Ecto neural progenitor cell (in vitro differentiated cells): Measurements from ENCODE around the gene TRAF4.
"Not testable (repeated sequence)": the region's sequence is repeated elsewhere in the genome, so short reads cannot be mapped to it uniquely, and the experiment has no call there.

Source experiments
- DNase-seq: peaks from one replicate; pipeline ENCODE4 v3.0.0-alpha.2; 2018; ENCODE audit warnings: low spot score

TRAF4 gene

DNA sequence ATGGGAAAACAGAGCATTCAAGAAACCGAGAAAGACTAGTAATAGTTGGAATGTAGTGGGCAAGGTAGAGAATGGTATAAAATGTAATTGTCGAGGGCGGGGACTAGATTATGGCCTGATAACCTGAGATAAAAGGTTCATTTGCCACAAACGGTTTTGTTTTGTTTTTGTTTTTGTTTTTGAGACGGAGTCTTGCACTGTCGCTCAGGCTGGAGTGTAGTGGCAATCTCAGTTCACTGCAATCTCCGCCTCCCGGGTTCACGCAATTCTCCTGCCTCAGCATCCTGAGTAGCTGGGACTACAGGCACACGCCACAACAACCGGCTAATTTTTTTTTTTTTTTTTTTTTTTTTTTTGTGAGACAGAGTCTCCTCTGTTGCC, 13.9 kb upstream of the TRAF4 start:
- DNase-seq = no peak

GRCh38 chr17:28733346-28733745, 10.5 kb upstream of the TRAF4 start:
- DNase-seq = no peak

GRCh38 chr17:28734712-28735241, 9.0 kb upstream of the TRAF4 start:
- DNase-seq = no peak

GRCh38 chr17:28735242-28735722, 8.5 kb upstream of the TRAF4 start:
- no peak for DNase-seq

DNA sequence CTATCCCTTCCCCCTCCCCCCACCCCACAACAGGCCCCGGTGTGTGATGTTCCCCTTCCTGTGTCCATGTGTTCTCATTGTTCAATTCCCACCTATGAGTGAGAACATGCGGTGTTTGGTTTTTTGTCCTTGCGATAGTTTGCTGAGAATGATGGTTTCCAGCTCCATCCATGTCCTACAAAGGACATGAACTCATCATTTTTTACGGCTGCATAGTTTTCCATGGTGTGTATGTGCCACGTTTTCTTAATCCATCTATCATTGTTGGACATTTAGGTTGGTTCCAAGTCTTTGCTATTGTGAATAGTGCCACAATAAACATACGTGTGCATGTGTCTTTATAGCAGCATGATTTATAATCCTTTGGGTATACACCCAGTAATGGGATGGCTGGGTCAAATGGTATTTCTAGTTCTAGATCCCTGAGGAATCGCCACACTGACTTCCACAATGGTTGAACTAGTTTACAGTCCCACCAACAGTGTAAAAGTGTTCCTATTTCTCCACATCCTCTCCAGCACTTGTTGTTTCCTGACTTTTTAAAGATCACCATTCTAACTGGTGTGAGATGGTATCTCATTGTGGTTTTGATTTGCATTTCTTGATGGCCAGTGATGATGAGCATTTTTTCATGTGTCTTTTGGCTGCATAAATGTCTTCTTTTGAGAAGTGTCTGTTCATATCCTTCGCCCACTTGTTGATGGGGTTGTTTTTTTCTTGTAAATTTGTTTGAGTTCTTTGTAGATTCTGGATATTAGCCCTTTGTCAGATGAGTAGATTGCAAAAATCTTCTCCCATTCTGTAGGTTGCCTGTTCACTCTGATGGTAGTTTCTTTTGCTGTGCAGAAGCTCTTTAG, 7.7 kb upstream of the TRAF4 start:
- DNase-seq = not testable (repeated sequence)

DNA sequence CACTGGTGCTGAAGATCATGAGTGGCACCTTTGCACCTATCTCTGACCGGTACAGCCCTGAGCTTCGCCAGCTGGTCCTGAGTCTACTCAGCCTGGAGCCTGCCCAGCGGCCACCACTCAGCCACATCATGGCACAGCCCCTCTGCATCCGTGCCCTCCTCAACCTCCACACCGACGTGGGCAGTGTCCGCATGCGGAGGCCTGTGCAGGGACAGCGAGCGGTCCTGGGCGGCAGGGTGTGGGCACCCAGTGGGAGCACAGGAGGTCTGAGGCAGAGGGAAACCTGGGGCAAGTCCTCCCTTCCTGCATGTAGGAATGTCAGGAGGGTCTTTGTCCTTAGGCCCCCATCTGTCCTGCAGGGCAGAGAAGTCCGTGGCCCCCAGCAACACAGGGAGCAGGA, 6.5 kb upstream of the TRAF4 start:
- DNase-seq = no peak

DNA sequence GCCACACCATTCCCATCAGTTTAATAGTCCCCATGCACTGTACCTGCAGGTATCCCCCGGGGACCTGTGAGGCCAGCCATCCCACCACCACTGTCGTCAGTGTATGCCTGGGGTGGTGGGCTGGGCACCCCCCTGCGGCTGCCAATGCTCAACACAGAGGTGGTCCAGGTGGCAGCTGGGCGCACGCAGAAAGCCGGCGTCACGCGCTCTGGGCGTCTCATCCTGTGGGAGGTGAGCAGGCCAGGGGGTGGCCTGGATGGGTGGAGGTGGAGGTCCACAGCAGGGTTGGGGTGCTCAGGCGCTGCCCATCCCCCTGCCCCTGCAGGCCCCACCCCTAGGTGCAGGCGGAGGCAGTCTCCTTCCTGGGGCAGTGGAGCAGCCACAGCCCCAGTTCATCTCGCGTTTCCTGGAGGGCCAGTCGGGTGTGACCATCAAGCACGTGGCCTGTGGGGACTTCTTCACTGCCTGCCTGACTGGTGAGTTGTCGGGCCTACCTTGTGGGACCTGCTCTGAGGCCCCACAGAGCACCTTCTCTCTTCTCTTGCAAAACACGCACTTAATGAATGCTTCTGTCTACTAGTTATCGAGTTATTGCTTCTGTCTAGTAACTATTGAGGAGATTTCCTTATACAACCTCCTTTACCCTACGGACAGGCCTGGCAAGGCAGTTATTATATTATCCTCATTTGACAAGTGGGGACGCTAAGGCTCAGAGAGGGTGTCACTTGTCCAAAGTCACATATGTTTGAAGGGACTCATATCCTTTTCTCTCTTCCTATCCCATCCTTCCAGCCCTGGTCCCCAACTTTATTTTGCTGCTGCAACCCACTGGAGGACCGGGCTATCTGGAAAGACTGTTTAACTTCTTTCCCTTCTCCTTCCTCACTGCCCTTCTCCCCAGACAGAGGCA, 5.8 kb upstream of the TRAF4 start:
- DNase-seq = no peak

GRCh38 chr17:28738680-28739384, 5.0 kb upstream of the TRAF4 start:
- no peak for DNase-seq

DNA sequence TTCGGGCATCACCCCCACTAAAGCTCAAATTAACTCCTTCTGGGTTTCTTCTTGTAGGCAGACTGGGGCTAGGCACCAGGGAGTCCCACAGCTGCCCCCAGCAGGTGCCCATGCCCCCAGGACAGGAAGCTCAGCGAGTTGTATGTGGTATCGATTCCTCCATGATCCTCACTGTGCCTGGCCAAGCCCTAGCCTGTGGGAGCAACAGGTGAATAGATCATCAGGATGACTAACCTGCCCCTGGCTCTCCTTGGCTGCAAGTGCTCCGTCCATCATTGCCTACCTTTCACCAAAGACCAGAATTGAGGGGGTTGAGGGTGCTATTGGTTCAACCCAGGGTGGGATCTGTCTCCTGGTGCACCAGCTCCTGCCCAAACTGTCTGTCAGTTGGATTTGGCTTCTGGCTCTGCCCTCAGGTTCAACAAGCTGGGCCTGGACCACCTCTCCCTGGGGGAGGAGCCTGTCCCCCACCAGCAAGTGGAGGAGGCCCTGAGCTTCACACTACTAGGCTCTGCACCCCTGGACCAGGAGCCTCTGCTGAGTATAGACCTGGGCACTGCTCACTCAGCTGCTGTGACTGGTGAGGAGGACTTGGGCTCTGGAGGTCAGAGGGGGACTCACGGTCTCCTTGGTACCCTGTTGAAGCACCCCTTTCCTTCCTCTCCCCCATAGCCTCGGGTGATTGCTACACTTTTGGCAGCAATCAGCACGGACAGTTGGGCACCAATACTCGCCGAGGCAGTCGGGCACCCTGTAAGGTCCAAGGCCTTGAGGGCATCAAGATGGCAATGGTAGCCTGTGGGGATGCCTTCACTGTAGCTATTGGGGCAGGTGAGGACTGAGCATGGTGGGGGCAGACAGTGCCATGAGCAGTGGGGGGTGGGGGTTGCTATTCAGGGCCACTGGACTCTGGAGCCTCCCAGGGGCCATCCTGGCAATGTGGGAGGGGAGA, 3.1 kb upstream of the TRAF4 start:
- no peak for DNase-seq

- no peak for DNase-seq
Measured at GRCh38 chr17:28741358-28742349, 2.2 kb upstream of the TRAF4 start.

DNA sequence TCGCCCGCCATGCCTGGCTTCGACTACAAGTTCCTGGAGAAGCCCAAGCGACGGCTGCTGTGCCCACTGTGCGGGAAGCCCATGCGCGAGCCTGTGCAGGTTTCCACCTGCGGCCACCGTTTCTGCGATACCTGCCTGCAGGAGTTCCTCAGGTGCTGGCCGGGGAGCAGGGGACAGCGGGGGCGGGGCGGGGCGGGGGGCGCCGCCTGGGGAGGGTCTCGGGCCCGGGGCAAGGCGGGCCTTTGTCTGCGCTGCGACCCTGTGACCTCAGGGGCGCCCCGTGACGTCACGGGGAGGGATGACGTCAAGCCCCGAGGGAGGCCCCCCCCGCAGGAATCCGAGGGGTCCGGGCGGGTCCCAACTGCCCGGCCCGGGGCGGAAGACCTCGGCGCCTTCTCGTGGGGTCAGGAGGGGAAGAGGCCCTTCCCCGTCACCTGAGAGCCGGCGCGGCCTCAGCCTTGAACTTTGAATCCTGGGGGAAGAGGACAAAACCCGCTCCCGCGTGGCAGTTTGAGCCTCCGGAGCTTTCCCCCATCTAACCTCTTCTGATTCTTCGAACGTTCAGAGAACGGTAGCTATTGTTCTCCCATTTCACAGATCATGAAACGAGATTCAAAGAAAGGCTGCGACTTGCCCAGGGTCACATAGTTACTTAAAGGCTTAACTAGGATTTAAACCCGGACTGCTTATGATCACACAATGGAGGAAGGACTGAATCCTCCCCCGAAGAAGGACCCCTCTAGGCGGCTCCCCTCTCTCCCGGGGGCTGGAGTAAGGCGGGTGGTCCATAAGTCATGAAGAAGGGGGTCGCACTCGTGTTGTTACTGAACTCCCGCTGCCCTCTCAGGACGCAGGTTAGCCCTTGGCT, 527 bp downstream of the TRAF4 start:
- peak; percentile 96 for DNase-seq

GRCh38 chr17:28744972-28745785, 1.4 kb downstream of the TRAF4 start:
- peak; percentile 87 for DNase-seq

DNA sequence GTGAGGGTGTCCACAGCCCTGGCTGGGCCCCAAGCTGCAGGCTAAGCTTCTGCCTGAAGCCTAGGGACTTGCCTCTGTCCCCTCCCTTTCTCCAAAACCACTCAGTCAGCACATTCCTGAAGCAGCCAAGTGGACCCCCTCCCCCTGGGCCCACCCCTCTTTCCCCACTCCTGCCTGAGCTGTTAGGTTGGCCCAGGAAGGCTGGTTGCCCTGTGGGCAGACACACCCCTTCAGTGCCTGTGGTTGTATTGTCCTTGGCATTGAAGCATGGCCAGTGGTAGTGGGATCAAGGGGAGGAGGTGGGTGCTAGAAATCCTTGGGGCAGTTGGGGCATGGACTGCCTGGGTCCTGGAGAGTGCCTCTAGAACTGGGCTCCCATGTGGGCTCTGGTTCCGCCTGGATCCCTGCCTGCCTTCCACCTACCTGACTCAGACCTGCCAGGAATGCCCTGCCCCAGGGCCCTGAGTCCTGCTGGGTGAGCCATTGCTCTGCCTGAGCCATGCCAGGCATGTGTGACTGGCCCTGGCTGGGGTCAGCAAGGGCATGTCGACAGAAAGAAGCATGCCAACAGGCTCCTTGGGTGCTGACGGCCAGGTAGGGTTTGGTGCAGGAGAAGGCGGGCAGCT, 2.1 kb downstream of the TRAF4 start:
- no peak for DNase-seq

- DNase-seq = no peak
Measured at GRCh38 chr17:28746611-28747050, 2.8 kb downstream of the TRAF4 start.

GRCh38 chr17:28747051-28747691, 3.4 kb downstream of the TRAF4 start:
- peak; percentile 74 for DNase-seq
